ENCODE data around the gene NKPD1.
A peak's percentile ranks its signal among the peaks of the same experiment; 100 is the strongest.
"Not testable (repeated sequence)": the region's sequence is repeated elsewhere in the genome, so short reads cannot be mapped to it uniquely, and the experiment has no call there.

NKPD1 gene

GRCh38 chr19:45139286-45140143, 21.3 kb downstream of the NKPD1 start:
- no peak for DNase-seq

GRCh38 chr19:45138303-45138751, 22.5 kb downstream of the NKPD1 start:
- no peak for DNase-seq

GRCh38 chr19:45137179-45137761, 23.5 kb downstream of the NKPD1 start:
- DNase-seq = no peak

GRCh38 chr19:45136507-45137178, 24.1 kb downstream of the NKPD1 start:
- no peak for DNase-seq

GRCh38 chr19:45135176-45135885, 25.5 kb downstream of the NKPD1 start:
- no peak for DNase-seq

GRCh38 chr19:45133661-45134060, 27.1 kb downstream of the NKPD1 start:
- DNase-seq = no peak

- DNase-seq = no peak
Measured at GRCh38 chr19:45130888-45131615, 29.7 kb downstream of the NKPD1 start.

- DNase-seq = no peak
Measured at GRCh38 chr19:45130236-45130635, 30.5 kb downstream of the NKPD1 start.

- no peak for DNase-seq
Measured at GRCh38 chr19:45128806-45129205, 32.0 kb downstream of the NKPD1 start.

GRCh38 chr19:45128146-45128545, 32.6 kb downstream of the NKPD1 start:
- no peak for DNase-seq

- DNase-seq = no peak
Measured at GRCh38 chr19:45126654-45127053, 34.1 kb downstream of the NKPD1 start.

GRCh38 chr19:45125975-45126493, 34.7 kb downstream of the NKPD1 start:
- peak; percentile 67 for DNase-seq

GRCh38 chr19:45125360-45125759, 35.4 kb downstream of the NKPD1 start:
- DNase-seq = no peak

- no peak for DNase-seq
Measured at GRCh38 chr19:45124021-45124420, 36.8 kb downstream of the NKPD1 start.

GRCh38 chr19:45123440-45123850, 37.3 kb downstream of the NKPD1 start:
- DNase-seq = no peak

- DNase-seq = no peak
Measured at GRCh38 chr19:45122832-45123231, 38.0 kb downstream of the NKPD1 start.

GRCh38 chr19:45121827-45122345, 38.9 kb downstream of the NKPD1 start:
- no peak for DNase-seq

GRCh38 chr19:45119582-45119981, 41.2 kb downstream of the NKPD1 start:
- no peak for DNase-seq

GRCh38 chr19:45118591-45119355, 42.0 kb downstream of the NKPD1 start:
- not testable (repeated sequence) for DNase-seq

- no peak for DNase-seq
Measured at GRCh38 chr19:45118106-45118505, 42.7 kb downstream of the NKPD1 start.

GRCh38 chr19:45117671-45118070, 43.1 kb downstream of the NKPD1 start:
- DNase-seq = no peak

Measured in activated naive CD4-positive, alpha-beta T cell treated with anti-CD3 and anti-CD28 coated beads, Interleukin-2, amount 50 U/mL, for 16 hours (primary cell).